ENCODE data around the gene TSPOAP1.

Gene TSPOAP1, protein sequence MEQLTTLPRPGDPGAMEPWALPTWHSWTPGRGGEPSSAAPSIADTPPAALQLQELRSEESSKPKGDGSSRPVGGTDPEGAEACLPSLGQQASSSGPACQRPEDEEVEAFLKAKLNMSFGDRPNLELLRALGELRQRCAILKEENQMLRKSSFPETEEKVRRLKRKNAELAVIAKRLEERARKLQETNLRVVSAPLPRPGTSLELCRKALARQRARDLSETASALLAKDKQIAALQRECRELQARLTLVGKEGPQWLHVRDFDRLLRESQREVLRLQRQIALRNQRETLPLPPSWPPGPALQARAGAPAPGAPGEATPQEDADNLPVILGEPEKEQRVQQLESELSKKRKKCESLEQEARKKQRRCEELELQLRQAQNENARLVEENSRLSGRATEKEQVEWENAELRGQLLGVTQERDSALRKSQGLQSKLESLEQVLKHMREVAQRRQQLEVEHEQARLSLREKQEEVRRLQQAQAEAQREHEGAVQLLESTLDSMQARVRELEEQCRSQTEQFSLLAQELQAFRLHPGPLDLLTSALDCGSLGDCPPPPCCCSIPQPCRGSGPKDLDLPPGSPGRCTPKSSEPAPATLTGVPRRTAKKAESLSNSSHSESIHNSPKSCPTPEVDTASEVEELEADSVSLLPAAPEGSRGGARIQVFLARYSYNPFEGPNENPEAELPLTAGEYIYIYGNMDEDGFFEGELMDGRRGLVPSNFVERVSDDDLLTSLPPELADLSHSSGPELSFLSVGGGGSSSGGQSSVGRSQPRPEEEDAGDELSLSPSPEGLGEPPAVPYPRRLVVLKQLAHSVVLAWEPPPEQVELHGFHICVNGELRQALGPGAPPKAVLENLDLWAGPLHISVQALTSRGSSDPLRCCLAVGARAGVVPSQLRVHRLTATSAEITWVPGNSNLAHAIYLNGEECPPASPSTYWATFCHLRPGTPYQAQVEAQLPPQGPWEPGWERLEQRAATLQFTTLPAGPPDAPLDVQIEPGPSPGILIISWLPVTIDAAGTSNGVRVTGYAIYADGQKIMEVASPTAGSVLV (N-terminal part only)

DNA sequence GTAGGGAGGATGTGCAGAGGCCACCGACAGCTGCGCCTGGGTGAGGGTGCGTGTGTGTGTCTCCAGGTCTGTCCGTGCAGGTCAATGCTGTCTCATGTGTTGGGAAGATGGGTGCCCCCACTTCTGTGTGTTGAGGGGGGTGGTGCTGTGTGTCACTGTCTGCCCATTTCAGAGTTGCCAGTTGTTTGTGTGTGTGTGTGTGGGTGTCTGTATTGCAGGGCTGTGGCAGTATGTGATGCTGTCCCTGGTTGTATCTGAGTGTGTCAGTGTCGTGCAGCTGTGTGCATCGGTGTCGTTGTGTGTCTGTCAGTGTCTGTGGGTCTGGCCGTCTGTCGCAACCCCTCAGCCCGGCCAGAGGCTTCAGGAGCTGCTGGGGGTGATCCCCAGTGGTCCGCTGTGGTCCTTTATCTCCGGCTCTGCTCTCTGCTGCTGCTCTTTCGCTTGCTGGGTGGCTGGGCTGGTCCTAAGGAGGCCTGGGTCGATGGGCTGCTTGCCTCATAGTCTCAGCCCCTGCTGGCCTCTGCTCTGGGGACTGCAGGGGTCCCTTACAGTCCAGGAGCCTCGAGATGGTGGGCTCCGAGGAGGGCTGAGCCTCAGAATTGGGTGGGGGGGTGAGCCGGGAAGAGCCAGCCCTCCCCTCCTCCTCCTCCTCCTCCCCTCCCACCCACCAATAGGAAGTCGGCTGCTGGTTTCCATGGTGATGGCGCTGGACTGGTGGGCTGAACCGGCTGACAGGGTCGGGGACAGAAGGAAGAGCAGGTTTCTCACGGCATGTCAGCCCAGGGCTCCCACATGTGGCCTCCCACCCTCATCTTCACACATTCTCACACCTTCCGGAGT lies at the start of gene TSPOAP1:
TSPOAP1 (minus strand) TSS at position 601 of the 840 bp plus-strand sequence. CDS start 875 bp downstream, outside the sequence.
- TF ChIP-seq, protein P1, sequence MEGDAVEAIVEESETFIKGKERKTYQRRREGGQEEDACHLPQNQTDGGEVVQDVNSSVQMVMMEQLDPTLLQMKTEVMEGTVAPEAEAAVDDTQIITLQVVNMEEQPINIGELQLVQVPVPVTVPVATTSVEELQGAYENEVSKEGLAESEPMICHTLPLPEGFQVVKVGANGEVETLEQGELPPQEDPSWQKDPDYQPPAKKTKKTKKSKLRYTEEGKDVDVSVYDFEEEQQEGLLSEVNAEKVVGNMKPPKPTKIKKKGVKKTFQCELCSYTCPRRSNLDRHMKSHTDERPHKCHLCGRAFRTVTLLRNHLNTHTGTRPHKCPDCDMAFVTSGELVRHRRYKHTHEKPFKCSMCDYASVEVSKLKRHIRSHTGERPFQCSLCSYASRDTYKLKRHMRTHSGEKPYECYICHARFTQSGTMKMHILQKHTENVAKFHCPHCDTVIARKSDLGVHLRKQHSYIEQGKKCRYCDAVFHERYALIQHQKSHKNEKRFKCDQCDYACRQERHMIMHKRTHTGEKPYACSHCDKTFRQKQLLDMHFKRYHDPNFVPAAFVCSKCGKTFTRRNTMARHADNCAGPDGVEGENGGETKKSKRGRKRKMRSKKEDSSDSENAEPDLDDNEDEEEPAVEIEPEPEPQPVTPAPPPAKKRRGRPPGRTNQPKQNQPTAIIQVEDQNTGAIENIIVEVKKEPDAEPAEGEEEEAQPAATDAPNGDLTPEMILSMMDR (IDR thresholded peaks at IDR 0.05): no peak
- Histone ChIP-seq H3K27ac (peak within 1 kb of the TSS; percentile 100), H3K27me3 (peaks cover 23% of the 10 kb centered on the region), H3K4me3 (ENCODE audit: low read depth in 1 of 2, low read length in 1 of 2) (peak within 1 kb of the TSS; percentile 86 to 95), H3K36me3 (peaks cover 20% of the 10 kb centered on the region), H3K9me3 (no peaks in the 10 kb centered on the region), H3K4me1 (ENCODE audit: control insufficient read depth in 1 of 2, insufficient read depth in 1 of 2, low read depth in 1 of 2, low read length in 1 of 2) (peaks cover 78 to 80% of the 10 kb centered on the region in 2 experiments)

DNA sequence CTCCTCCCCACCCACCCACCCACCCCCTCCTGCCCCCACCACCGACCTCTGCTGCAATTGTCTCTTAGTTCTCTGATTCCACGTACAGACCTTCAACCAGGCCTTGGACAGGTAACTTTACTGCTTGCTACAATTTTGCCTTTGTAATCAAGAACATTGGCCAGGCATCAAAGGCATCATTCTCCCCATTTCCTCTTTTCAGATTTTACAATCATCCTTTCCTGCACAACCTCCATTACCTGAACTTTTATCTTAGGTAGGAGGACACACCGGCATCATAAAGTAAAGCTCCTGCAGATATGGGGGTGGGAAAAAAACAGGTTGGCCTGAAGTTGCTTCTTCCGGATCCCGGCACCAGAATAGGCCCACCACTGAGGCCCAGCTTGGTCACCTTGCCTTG lies 49.1 kb upstream of the TSPOAP1 start:
- Histone ChIP-seq H3K27ac (no peak overlapping the region), H3K9me3 (no peaks in the 10 kb centered on the region), H3K36me3 (no peaks in the 10 kb centered on the region), H3K4me1 (ENCODE audit: control insufficient read depth in 1 of 2, insufficient read depth in 1 of 2, low read depth in 1 of 2, low read length in 1 of 2) (peaks cover 5 to 7% of the 10 kb centered on the region in 2 experiments), H3K27me3 (no peaks in the 10 kb centered on the region), H3K4me3 (ENCODE audit: low read depth in 1 of 2, low read length in 1 of 2) (no peak overlapping the region)
- TF ChIP-seq, protein P1 (IDR thresholded peaks at IDR 0.05): no peak

DNA sequence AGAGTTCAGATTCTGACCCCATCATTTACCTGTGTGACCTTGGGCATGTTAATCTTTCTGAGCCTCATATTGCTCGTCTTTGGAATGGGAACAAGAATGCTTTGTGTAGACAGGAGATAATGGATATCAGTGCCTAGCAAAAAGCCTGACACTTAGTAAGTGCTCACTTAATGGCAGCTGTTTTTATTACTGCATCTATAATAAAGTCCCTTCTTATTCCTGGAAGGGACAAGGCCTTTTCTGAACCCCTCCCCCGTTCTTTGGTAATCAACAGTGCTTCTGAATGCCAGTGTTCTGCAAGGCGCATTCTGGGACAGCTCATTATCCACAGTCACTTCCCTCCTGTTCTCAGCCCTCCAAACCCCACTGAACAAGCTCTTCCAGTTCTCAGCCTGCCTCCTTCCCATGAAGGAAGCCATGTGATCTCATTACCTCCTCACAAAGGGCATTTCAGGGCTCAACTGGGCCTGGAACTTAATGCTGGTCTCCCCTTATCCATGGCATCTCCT lies 48.6 kb upstream of the TSPOAP1 start:
- Histone ChIP-seq H3K4me1 (ENCODE audit: control insufficient read depth in 1 of 2, insufficient read depth in 1 of 2, low read depth in 1 of 2, low read length in 1 of 2) (peaks cover 5 to 7% of the 10 kb centered on the region in 2 experiments), H3K36me3 (no peaks in the 10 kb centered on the region), H3K9me3 (no peaks in the 10 kb centered on the region), H3K4me3 (ENCODE audit: low read depth in 1 of 2, low read length in 1 of 2) (no peak overlapping the region), H3K27ac (no peak overlapping the region), H3K27me3 (no peaks in the 10 kb centered on the region)
- TF ChIP-seq, protein P1 (IDR thresholded peaks at IDR 0.05): no peak

DNA sequence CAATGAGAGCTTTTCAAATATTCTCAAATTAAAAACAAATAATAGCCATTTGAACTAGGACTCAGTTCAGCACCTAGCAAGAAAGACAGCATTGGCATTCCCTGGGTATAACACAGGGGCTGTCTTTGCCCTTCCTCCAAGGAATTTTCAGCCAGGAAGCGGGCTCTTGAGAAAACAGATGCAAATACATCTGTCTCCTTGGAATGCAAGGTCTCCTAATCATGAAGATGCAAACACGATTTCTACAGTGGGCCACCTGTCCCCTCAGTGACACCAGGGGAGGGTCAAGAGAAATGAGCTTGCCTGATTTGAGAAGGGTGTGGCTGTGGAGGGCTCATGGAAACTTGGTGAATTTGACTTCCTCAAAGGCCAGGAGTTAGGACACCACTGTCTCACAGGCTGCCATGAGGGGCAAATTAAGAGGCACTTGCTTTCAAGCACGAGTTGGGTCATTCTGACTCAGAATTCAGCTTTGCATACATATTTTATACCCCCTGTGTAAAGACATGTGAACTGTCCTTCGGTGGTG lies 47.9 kb upstream of the TSPOAP1 start:
- Histone ChIP-seq H3K9me3 (no peaks in the 10 kb centered on the region), H3K4me3 (ENCODE audit: low read depth in 1 of 2, low read length in 1 of 2) (no peak overlapping the region), H3K4me1 (ENCODE audit: control insufficient read depth in 1 of 2, insufficient read depth in 1 of 2, low read depth in 1 of 2, low read length in 1 of 2) (peaks cover 5 to 7% of the 10 kb centered on the region in 2 experiments), H3K36me3 (no peaks in the 10 kb centered on the region), H3K27me3 (no peaks in the 10 kb centered on the region), H3K27ac (no peak overlapping the region)
- TF ChIP-seq, protein P1 (IDR thresholded peaks at IDR 0.05): no peak
